NK-92 (cell line): ENCODE results near the gene SLX1A.
"Not testable (repeated sequence)": the region's sequence is repeated elsewhere in the genome, so short reads cannot be mapped to it uniquely, and the experiment has no call there.

ENCODE experiments used
- DNase-seq: peaks from one replicate; lab custom pipeline; 2025; ENCODE audit not compliant: unreplicated experiment; lab: John Stamatoyannopoulos, UW

Gene SLX1A

DNA sequence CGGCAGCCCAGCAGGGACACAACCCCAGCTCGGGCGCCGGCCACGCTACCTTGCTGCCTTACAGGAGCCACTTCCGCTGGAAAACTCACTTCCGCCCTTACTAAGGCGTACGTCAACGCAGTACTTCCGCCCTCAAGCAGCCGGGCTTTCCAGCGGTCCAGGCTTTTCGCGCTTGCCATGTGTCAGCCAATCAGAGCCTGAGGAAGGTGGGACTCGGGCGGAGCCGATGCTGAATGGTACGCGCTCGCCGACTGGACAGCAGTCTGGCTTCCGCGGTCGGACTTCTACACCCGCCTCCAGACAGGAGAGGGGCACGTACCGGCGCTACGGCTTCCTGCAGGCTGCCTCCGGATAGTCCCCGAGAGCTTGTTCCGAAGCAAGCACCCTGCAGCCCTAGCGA, at the start of gene SLX1A, which contains the start of gene BOLA2B:
SLX1A (plus strand) TSS at position 261 of the 400 bp plus-strand sequence. CDS start 210 bp downstream, outside the sequence.
BOLA2B (minus strand) TSS at position 52 of the 400 bp plus-strand sequence. CDS start 71 bp downstream, outside the sequence.
- DNase-seq = not testable (repeated sequence)

DNA sequence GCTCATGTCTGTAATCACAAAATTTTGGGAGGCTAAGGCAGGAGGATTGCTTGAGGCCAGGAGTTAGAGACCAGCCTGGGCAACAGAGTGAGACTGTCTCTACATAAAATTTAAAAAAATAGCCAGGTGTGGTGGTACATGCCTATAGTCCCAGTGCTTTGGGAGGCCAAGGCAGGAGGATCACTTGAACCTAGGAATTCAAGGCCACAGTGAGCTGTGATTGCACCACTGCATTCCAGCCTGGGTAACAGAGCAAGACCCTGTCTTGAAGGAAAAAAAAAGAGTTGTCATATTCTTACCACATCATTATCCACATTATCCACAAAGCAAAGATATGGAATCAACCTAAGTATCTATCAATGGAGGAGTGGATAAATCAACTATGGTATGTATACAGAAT, 49.7 kb upstream of the SLX1A start:
- DNase-seq = no peak

DNA sequence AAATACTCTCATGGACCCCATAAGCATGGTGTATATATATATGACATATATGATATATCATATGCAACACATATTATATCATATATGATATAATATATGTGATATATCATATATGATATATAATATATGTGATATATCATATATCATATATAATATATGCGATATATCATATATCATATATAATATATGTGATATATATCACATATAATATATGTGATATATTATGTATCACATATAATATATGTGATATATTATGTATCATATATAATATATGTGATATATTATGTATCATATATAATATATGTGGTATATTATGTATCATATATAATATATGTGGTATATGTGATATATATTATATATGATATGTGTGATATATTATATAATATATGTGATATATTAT, 48.8 kb upstream of the SLX1A start:
- no peak for DNase-seq

DNA sequence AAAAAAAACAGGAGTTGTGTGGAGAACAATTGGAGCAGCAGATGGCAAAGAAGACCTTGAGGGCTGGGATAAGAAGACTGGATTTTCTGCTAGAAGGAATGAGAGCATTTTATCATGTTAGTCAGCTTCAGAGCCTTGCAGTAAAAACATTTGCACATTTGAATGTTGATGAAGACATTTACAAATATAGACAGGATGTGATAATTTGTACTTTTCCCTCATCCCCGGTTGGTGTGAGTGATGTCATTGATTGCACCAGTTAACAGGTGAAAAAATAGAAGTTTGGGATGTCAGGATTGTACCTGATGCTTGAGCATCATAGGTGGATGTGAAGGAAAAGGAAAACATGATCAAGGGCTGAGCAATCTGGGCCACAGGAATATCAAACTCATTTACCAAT, 48.0 kb upstream of the SLX1A start:
- DNase-seq = no peak

DNA sequence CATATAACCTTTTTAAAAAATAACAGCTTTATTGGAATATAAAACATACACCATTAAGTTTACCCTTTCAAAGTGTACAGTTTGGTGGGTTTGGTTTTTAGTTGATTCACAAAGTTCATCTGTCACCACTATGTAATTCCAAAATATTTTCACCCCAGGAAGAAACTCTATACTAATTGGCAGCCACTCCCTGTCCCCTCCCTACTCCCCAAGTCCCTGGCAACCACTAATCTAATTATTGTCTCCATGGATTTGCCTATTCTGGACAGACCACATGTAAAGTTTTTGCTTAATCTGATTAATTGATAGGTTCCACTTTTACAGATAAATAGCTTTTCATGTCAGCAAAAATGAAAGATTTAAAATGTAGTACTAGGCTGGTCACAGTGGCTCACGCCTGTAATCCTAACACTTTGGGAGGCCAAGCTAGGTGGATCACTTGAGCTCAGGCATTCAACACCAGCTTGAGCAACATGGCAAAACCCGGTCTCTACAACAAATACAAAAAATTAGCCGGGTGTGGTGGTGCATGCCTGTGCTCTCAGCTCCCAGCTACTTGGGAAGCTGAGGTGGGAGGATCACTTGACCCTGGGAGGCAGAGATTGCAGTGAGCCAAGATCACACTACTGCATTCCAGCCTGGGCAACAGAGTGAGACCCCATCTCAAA, 45.7 kb upstream of the SLX1A start:
- DNase-seq = no peak

DNA sequence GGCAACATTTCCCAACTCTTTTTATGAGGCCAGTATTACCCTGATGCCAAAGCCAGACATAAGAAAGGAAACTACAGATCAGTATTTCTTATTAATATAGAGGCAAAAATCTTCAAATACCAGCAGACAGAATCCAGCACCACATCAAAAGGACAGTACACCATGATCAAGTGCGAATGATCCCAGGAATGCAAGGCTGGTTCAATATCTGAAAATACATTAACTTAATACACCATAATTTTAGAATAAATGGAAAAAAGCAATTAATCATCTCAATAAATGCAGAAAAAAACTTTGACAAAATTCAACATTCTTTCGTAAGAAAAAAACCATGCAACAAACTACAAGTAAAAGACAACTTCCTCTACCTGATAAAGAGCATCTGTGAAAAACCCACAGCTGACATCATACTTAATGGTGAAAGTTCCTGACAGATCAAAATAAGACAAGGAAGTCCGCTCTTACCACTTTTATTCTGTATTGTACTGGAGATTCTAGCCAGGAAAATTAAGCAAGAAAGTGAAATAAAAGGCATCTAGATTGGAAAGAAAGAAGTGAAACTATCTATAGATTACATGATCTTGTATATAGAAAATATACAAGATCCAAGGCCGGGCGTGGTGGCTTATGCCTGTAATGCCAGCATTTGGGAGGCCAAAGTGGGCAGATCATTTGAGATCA, 44.3 kb upstream of the SLX1A start:
- DNase-seq = no peak

DNA sequence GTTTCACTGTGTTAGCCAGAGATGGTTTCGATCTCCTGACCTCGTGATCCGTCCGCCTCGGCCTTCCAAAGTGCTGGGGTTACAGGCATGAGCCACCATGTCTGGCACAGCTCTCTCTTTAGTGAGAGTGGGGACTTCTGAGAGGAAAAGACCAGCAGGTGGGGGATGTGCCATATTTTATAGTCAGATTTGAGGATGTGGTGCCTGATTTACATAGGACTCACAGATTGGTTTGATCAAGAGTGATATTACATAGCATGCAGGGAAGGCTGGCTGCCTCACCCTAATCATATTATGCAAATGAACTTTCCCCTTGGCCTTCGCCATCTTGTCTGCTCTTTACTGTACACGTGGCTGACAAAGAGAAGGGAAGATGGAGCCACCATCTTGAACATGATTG, 42.6 kb upstream of the SLX1A start:
- no peak for DNase-seq

DNA sequence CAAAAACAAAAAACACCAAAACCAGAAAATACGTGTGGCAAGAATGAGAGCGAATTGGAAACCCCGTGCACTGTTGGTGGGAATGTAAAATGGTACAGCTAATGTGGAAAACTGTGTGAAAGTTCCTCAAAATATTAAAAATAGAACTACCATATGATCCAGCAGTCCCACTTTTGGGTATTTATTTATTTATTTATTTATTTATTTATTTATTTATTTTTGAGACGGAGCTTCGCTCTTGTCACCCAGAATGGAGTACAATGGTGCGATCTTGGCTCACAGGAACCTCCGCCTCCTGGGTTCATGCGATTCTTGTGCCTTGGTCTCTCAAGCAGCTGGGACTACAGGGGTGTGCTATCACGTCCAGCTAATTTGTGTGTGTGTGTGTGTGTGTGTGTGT, 41.2 kb upstream of the SLX1A start:
- no peak for DNase-seq

DNA sequence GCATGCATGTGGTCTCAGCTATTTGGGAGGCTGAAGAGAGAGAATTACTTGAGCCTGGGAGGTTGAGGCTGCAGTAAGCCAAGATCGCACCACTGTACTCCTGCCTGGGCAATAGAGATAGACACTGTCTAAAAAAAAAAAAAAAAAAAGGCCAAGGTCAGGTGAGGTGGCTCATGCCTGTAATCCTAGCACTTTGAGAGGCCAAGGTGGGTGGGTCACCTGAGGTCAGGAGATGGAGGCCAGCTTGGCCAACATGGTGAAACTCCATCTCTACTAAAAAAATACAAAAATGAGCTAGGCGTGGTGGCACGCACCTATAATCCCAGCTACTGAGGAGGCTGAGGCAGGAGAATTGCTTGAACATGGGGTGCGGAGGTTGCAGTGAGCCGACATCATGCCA, 38.5 kb upstream of the SLX1A start:
- DNase-seq = no peak

DNA sequence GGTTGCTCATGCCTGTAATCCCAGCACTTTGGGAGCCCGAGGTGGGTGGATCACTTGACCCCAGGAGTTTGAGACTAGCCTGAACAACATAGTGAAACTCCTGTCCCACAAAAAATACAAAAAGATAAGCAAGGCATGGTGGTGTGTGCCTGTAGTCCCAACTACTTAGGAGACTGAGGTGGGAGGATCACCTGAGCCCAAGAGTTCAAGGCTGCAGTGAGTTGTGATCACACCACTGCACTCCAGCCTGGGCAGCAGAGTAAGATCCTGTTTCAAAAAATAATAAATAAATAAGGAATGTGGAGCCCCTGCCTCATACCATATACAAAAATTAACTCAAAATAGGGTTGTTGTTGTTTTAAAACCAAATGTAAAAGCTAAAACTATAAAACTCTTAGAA, 36.5 kb upstream of the SLX1A start:
- no peak for DNase-seq

DNA sequence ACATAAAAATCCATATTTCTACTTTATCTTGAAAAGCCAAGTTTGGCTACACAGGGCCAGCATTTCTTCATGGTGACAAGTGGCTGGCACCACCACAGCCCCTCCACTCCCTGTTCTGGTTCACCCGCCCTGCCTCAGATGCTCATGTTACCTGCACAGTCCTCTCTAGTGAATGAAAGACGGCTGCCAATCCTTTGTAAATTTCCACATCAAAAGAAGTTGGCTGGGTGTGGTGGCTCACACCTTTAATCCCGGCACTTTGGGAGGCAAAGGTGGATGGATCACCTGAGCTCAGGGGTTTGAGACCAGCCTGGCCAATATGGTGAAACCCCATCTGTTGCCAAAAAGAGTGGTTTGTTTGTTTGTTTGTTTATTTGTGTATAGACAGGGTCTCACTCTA, 30.1 kb upstream of the SLX1A start:
- no peak for DNase-seq

DNA sequence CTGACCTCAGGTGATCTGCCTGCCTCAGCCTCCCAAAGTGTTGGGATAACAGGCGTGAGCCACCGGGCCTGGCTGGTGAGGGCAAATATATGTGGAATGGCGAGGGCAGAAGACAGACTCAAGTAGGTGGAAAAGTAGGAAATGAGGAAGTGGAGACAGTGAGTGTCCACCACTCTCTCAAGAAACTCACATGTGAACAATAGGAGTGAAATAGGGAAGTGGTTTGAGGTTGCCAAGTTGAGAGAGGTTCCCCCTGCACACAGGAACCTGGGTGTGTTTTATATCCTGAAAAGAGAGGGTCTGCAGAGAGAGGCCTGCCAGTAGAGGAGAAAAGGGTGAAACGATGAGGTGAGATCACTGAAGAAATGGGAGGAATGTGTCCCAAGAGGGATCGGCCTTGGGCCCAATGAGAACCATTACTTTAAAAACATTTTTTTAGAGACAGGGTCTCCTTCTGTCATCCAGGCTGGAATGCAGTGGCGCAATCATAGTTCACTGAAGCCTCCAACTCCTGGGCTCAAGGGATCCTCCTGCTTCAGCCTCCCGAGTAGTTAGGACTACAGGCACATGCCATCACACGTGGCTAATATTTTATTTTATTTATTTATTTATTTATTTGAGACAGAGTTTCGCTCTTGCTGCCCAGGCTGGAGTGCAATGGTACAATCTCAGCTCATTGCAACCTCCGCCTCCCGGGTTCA, 27.3 kb upstream of the SLX1A start:
- DNase-seq = no peak

DNA sequence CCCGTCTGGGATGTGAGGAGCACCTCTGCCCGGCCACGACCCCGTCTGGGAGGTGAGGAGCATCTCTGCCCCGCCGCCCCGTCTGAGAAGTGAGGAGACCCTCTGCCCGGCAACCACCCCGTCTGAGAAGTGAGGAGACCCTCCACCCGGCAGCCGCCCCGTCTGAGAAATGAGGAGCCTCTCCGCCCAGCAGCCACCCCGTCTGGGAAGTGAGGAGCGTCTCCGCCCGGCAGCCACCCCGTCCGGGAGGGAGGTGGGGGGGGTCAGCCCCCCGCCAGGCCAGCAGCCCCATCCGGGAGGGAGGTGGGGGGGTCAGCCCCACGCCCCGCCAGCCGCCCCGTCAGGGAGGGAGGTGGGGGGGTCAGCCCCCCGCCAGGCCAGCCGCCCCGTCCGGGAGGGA, 24.9 kb upstream of the SLX1A start:
- DNase-seq = not testable (repeated sequence)

DNA sequence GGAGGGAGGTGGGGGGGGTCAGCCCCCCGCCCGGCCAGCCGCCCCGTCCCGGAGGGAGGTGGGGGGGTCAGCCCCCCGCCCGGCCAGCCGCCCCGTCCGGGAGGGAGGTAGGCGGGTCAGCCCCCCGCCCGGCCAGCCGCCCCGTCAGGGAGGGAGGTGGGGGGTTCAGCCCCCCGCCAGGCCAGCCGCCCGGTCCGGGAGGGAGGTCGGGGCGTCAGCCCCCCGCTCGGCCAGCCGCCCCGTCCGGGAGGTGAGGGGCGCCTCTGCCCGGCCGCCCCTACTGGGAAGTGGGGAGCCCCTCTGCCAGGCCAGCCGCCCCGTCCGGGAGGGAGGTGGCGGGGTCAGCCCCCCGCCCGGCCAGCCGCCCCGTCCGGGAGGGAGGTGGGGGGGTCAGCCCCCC, 24.3 kb upstream of the SLX1A start:
- DNase-seq = not testable (repeated sequence)

DNA sequence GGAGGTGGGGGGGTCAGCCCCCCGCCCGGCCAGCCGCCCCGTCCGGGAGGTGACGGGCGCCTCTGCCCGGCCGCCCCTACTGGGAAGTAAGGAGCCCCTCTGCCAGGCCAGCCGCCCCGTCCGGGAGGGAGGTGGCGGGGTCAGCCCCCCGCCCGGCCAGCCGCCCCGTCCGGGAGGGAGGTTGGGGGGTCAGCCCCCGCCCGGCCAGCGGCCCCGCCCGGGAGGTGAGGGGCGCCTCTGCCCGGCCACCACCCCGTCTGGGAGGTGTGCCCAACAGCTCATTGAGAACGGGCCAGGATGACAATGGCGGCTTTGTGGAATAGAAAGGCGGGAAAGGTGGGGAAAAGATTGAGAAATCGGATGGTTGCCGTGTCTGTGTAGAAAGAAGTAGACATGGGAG, 23.5 kb upstream of the SLX1A start:
- DNase-seq = not testable (repeated sequence)

DNA sequence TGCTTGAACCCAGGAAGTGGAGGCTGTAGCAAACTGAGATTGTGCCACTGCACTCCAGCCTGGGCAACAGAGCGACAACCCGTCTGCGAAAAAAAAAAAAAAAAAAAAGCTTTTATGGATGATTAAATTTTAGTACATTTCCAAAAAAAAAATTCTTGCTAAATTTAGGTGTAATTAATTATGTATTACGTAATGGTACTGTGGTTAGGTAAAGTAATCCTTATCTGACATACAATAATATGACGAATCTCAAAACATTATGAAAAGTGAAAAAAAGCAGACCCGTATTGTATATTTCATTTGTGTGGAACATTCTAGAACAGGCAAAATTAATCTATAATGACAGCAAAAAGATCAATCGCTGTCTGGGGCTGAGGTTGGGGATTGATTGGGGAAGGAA, 20.6 kb upstream of the SLX1A start:
- DNase-seq = no peak

DNA sequence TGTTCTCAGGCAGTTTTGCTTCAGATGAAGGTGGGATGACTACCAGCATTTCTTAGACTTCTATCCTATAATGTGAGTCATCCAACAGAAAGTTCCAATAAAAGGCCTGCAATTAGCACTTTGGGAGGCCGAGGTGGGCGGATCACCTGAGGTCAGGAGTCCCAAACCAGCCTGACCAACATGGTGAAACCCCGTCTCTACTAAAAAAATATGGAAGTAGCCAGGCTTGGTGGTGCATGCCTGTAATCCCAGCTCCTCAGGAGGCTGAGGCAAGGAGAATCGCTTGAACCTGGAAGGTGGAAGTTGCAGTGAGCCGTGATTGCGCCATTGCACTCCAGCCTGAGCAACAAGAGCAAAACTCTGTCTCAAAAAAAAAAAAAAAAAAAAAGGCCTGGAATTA, 16.8 kb upstream of the SLX1A start:
- not testable (repeated sequence) for DNase-seq

DNA sequence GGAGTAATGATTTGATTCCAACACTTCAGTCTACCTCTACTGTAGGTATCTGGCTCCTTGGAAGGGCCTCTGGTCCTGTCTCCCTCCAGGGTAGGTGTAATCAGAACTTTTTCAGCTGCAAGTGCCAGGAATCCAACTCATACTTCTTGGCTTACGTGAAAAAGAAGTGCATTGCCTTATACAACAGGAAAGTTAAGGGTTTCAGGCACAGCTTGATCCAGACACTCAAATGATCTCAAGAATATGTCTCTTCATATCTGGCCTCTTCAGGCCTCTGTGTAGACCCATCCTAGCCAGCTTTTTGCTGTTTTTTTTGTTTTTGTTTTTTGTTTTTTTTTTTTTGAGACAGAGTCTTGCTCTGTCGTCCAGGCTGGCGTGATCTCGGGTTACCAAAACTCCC, 14.5 kb upstream of the SLX1A start:
- DNase-seq = no peak

DNA sequence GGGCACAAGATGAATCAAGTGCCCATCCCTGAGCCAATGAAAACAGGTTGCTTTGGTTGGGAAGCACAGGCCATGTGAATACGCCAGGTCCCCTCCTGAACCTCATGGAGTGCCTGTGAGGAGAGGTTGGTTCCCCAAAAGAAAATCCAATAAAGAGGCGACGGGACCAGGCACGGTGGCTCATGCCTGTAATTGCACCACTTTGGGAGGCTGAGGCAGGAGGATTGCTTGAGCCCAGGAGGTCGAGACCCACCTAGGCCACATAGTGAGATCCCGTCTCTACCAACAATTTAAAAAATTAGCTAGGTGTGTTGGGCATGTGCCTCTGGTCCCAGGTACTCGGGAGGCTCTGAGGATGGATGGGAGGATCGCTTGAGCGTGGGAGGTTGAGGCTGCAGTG, 13.7 kb upstream of the SLX1A start:
- DNase-seq = no peak

DNA sequence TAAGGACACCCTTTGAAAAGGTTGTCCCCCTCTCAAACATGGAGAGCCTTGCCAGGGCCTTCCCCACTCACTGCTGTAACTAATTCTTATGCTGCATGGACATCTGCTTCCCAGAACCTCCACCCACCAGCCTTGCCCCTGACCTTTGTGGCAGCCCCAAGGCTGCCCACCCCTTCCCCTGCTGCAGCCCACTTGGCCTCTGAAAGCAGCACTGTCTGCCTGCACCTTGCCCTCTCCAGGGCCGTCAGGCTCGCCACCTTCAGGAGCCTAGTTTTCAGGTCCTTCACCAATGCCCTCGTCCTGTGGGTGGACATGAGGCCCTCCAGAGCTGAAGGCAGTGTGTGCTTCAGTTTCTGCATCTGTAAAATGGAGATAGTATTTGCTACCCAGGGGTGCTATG, 12.9 kb upstream of the SLX1A start:
- DNase-seq = no peak

DNA sequence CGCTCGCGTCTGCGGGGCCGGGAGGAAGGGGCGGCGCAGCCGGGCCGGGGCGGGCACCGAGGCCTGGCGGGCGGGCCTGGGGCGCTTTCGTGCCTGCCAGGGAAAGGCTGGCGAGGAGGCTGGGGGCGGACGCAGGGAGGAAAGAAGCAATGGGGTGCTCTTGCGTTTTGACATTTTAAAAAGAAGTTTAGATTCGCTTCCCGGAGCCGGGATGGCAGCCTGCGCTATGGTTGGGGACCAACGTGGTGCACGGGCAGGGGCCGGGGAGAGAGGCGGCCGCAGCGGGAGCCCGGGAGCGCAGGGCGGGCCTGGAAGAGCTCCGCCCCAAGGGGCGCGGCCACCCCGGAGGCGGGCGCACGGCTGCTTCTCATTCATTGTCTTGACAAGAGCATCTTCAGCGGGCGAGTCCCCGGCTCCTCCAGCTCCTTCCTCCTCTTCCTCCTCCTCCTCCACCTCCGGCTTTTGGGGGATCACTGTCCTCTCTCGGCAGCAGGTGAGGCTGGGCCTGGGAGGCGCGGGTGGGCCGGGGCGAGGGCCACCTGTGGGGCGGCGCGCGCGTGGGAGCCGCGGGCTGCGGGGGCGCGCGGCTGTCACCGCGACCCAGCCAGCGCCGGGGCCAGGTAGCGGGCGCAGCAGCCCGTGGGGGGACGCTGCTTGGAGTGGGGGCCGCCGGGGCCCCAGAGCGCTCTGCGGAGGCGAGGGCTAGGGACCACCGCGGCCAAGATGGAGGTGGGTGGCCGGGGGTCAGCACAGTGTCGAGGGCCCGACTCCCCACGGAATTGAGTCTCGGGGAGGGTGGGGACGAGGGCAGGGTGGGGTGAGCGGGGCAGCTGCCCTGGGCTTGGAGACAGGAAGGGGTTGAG, 10.2 kb upstream of the SLX1A start, which contains the start of gene CORO1A:
CORO1A (plus strand) TSS at position 370 of the 863 bp plus-strand sequence. CDS start 1,608 bp downstream, outside the sequence.
- no peak for DNase-seq
